Body of pancreas (tissue), 4 donors: ENCODE data around the gene LPP. TPM values are rescaled to one million over a fixed set of nuclear protein-coding genes. Genes with fewer than 3 reads are reported as not detected.

Experiments used
- ATAC-seq: fragments of 150-250 bp; one replicate; pipeline ENCODE4 v1.9.1; 2016
- DNase-seq, 4 donors: peaks; one replicate each; pipeline ENCODE4 v3.0.0-alpha.2; 2019
- H3K27ac ChIP-seq, 4 donors: fragments of 200-600 bp; sonication (generic); 1 replicate in 3 of 4; 2 replicates in 1 of 4; pipeline versions ENCODE4 v1.5.1 to v1.6.1; 2016 to 2019; ENCODE audit warnings: mild to moderate bottlenecking in 1 of 4, mixed read lengths in 1 of 4, moderate library complexity in 1 of 4
- H3K27me3 ChIP-seq, 2 donors: fragments of 200-600 bp; sonication (generic); one replicate each; pipeline ENCODE4 v1.6.0; 2016; ENCODE audit warnings: mild to moderate bottlenecking in 1 of 2
- H3K36me3 ChIP-seq, 2 donors: fragments of 200-600 bp; sonication (generic); replicated peaks in 1 of 2; 2 replicates each; pipeline ENCODE4 v1.5.1; 2016; ENCODE audit warnings: low read depth in 2 of 2; ENCODE audit not compliant: insufficient read depth in 1 of 2
- H3K4me1 ChIP-seq: fragments of 200-600 bp; sonication (generic); one replicate; pipeline ENCODE4 v1.6.0; 2016
- H3K4me3 ChIP-seq, 2 donors: fragments of 200-600 bp; sonication (generic); 1 replicate in 1 of 2; 2 replicates in 1 of 2; pipeline ENCODE4 v1.5.1; 2016 to 2019
- H3K9me3 ChIP-seq, 3 donors: fragments of 200-600 bp; sonication (generic); 1 replicate in 2 of 3; 2 replicates in 1 of 3; pipeline ENCODE4 v1.5.1; 2016
- CTCF ChIP-seq, 7 experiments: fragments of 450-650 bp in 4 of 7; fragments of 200-600 bp in 3 of 7; sonication (generic) in 3 of 7; IDR thresholded peaks; one replicate each; pipeline ENCODE4 v1.5.1; 2016 to 2019; ENCODE audit warnings: antibody characterized with exemption in 7 of 7
- POLR2A ChIP-seq, 3 donors: fragments of 450-650 bp; IDR thresholded peaks; one replicate each; pipeline ENCODE4 v1.6.1; 2016; ENCODE audit warnings: antibody characterized with exemption in 3 of 3, mild to moderate bottlenecking in 2 of 3
- WGBS, 2 donors: methylation state at CpG; one replicate each; pipeline ENCODE4 v1.1.5; 2017; 5-methylcytosine and 5-hydroxymethylcytosine counted together
- intact Hi-C: fragments of 100-400 bp; cut with DNase I; formaldehyde crosslinking; loops from one replicate; pipeline ENCODE4 v1.15.1; 2023
- total RNA-seq, 2 donors: library from RNA; depleted of rRNA; stranded (reverse); fragments of >200 nt; gene quantifications; one replicate each; pipeline ENCODE4 v1.1.0, GENCODE V29; 2016

Gene LPP
- total RNA-seq, 2 donors from 2014 or later = 60.6 to 65.1 TPM

GRCh38 chr3:188310270-188310710, 156.3 kb downstream of the LPP start:
- no peak for ATAC-seq
- no peak overlapping the region for H3K27ac ChIP-seq
- H3K4me3 ChIP-seq = no peak overlapping the region
- TF ChIP-seq POLR2A (IDR thresholded peaks at IDR 0.05) (no peak), CTCF (IDR thresholded peaks at IDR 0.05) (no peak)
- intact Hi-C loops = no loop called here
- H3K27me3 ChIP-seq = no peaks in the 10 kb centered on the region
- H3K9me3 ChIP-seq = no peaks in the 10 kb centered on the region
- peaks cover 5% of the 10 kb centered on the region for H3K4me1 ChIP-seq
- 88 to 98% methylated on average over 2 of the region's 2 CpGs for WGBS, 2 donors
- DNase-seq = no peak
- H3K36me3 ChIP-seq = no peaks in the 10 kb centered on the region

- H3K27ac ChIP-seq = no peak overlapping the region
- H3K4me3 ChIP-seq = no peak overlapping the region
- no peak for TF ChIP-seq POLR2A (IDR thresholded peaks at IDR 0.05)
- no peak for TF ChIP-seq CTCF (IDR thresholded peaks at IDR 0.05)
- no peaks in the 10 kb centered on the region for H3K36me3 ChIP-seq
- no peaks in the 10 kb centered on the region for H3K27me3 ChIP-seq
- DNase-seq (no peak), ATAC-seq (no peak)
- WGBS, 2 donors = 72 to 79% methylated on average over 2 of the region's 2 CpGs
- intact Hi-C loops = no loop called here
- no peaks in the 10 kb centered on the region for H3K9me3 ChIP-seq
- peaks cover 8% of the 10 kb centered on the region for H3K4me1 ChIP-seq
Observed at GRCh38 chr3:188315553-188315952, 161.6 kb downstream of the LPP start.

- H3K27ac ChIP-seq = no peak overlapping the region
- no peak for ATAC-seq
- H3K9me3 ChIP-seq = no peaks in the 10 kb centered on the region
- 89 to 90% methylated on average over 6 of the region's 6 CpGs for whole genome bisulfite sequencing, 2 donors
- intact Hi-C loops = no loop called here
- no peak for DNase-seq
- no peaks in the 10 kb centered on the region for H3K27me3 ChIP-seq
- H3K4me3 ChIP-seq = no peak overlapping the region
- TF ChIP-seq POLR2A (IDR thresholded peaks at IDR 0.05) = no peak
- no peak for TF ChIP-seq CTCF (IDR thresholded peaks at IDR 0.05)
- H3K4me1 ChIP-seq = peaks cover 8% of the 10 kb centered on the region
- no peaks in the 10 kb centered on the region for H3K36me3 ChIP-seq
Observed at GRCh38 chr3:188316021-188316722, 162.2 kb downstream of the LPP start.

- Histone ChIP-seq H3K4me1 (peaks cover 8% of the 10 kb centered on the region), H3K9me3 (no peaks in the 10 kb centered on the region), H3K27ac (no peak overlapping the region), H3K36me3 (no peaks in the 10 kb centered on the region), H3K4me3 (no peak overlapping the region), H3K27me3 (no peaks in the 10 kb centered on the region)
- no peak for TF ChIP-seq CTCF (IDR thresholded peaks at IDR 0.05)
- TF ChIP-seq POLR2A (IDR thresholded peaks at IDR 0.05) = no peak
- 92% methylated on average over 3 of the region's 3 CpGs for WGBS, 2 donors
- ATAC-seq (no peak), DNase-seq (no peak)
- intact Hi-C loops = no loop called here
Observed at GRCh38 chr3:188316723-188317070, 162.7 kb downstream of the LPP start.

GRCh38 chr3:188319569-188319968, 165.6 kb downstream of the LPP start:
- peaks cover 20% of the 10 kb centered on the region for H3K4me1 ChIP-seq
- no peak for DNase-seq
- intact Hi-C loops = no loop called here
- H3K27ac ChIP-seq = no peak overlapping the region
- no peaks in the 10 kb centered on the region for H3K9me3 ChIP-seq
- WGBS, 2 donors = 13 to 18% methylated on average over 1 of the region's 1 CpG
- no peak for ATAC-seq
- TF ChIP-seq CTCF (IDR thresholded peaks at IDR 0.05) (no peak), POLR2A (IDR thresholded peaks at IDR 0.05) (no peak)
- no peak overlapping the region for H3K4me3 ChIP-seq
- H3K36me3 ChIP-seq = no peaks in the 10 kb centered on the region
- H3K27me3 ChIP-seq = no peaks in the 10 kb centered on the region
